IMR-90 (cell line): Measurements from ENCODE around the gene TMEM8B. TPM values are rescaled to one million over a fixed set of nuclear protein-coding genes. Genes with fewer than 3 reads are reported as not detected.

ENCODE experiments used
- ATAC-seq: fragments of 200-7000 bp; cut with Tn5 transposase; 2 replicates; pipeline ENCODE4 v1.9.1; 2020; ENCODE audit warnings: low read depth, mild to moderate bottlenecking, moderate library complexity
- BruUV-seq: library from RNA; stranded (reverse); fragments of 400-500 nt; replicated peaks from 2 replicates; lab custom pipeline; 2021; lab: Mats Ljungman, UMichigan
- CTCF ChIA-PET: fragments of 300-600 bp; formaldehyde crosslinking; extraction: SDS; loops from one replicate; lab custom pipeline; 2021; ENCODE audit warnings: antibody characterized with exemption; lab: Yijun Ruan, JAX
- POLR2A ChIA-PET: fragments of 300-600 bp; sonication (Branson Sonifier 250); formaldehyde crosslinking; loops from one replicate; lab custom pipeline; 2022; ENCODE audit warnings: antibody characterized with exemption; ENCODE audit not compliant: unreplicated experiment; lab: Charles Lee
- DNase-seq: peaks from one replicate; pipeline ENCODE4 v3.0.0; 2013
- H2AFZ ChIP-seq: replicated peaks from 2 replicates; pipeline ENCODE3; 2013; ENCODE audit warnings: low read length, mild to moderate bottlenecking; ENCODE audit not compliant: poor library complexity
- H2AK5ac ChIP-seq: 2 replicates; pipeline ENCODE4 v1.6.1; 2013; ENCODE audit warnings: low read depth, low read length, inconsistent platforms
- H2AK9ac ChIP-seq: replicated peaks from 2 replicates; pipeline ENCODE3; 2013; ENCODE audit warnings: mild to moderate bottlenecking, low read depth, low read length, moderate library complexity; ENCODE audit not compliant: poor library complexity
- H2BK120ac ChIP-seq: 2 replicates; pipeline ENCODE4 v1.6.1; 2013; ENCODE audit warnings: low read depth, low read length, inconsistent platforms
- H2BK15ac ChIP-seq: 3 replicates; pipeline ENCODE4 v1.6.1; 2013; ENCODE audit warnings: low read depth, low read length, inconsistent platforms
- H2BK20ac ChIP-seq: 2 replicates; pipeline ENCODE4 v1.6.1; 2013; ENCODE audit warnings: low read depth, mild to moderate bottlenecking, inconsistent platforms, low read length, moderate library complexity
- H2BK5ac ChIP-seq: 2 replicates; pipeline ENCODE4 v1.6.1; 2013; ENCODE audit warnings: mild to moderate bottlenecking, low read depth, low read length, inconsistent platforms; ENCODE audit not compliant: poor library complexity, severe bottlenecking
- H3K14ac ChIP-seq: replicated peaks from 2 replicates; pipeline ENCODE4 v1.6.1; 2013; ENCODE audit warnings: low read depth, low read length, inconsistent platforms
- H3K18ac ChIP-seq: 2 replicates; pipeline ENCODE4 v1.6.1; 2013; ENCODE audit warnings: low read depth, low read length, control low read depth
- H3K23ac ChIP-seq: 2 replicates; pipeline ENCODE4 v1.6.1; 2013; ENCODE audit warnings: low read depth, low read length, inconsistent platforms
- H3K27ac ChIP-seq: 2 replicates; pipeline ENCODE4 v1.5.1; 2013; ENCODE audit warnings: mild to moderate bottlenecking, control low read depth, low read length; ENCODE audit not compliant: insufficient read depth
- H3K27me3 ChIP-seq: 2 replicates; pipeline ENCODE4 v1.6.1; 2013; ENCODE audit warnings: low read length; ENCODE audit not compliant: control insufficient read depth, insufficient read depth
- H3K36me3 ChIP-seq: 2 replicates; pipeline ENCODE4 v1.6.1; 2013; ENCODE audit warnings: low read length, mixed read lengths; ENCODE audit not compliant: control insufficient read depth, insufficient read depth
- H3K4ac ChIP-seq: 2 replicates; pipeline ENCODE4 v1.6.1; 2013; ENCODE audit warnings: low read depth, low read length, inconsistent platforms
- H3K4me1 ChIP-seq: 2 replicates; pipeline ENCODE4 v1.6.1; 2013; ENCODE audit warnings: low read length, mixed read lengths; ENCODE audit not compliant: control insufficient read depth, insufficient read depth
- H3K4me2 ChIP-seq: 2 replicates; pipeline ENCODE4 v1.6.1; 2013; ENCODE audit warnings: low read depth, mild to moderate bottlenecking, control low read depth, low read length, moderate library complexity
- H3K4me3 ChIP-seq: 2 replicates; pipeline ENCODE4 v1.5.1; 2013; ENCODE audit warnings: low read depth, mild to moderate bottlenecking, control low read depth, low read length, moderate library complexity; ENCODE audit not compliant: insufficient read depth
- H3K56ac ChIP-seq: 2 replicates; pipeline ENCODE4 v1.6.1; 2013; ENCODE audit warnings: low read length, inconsistent platforms; ENCODE audit not compliant: insufficient read depth; ENCODE audit errors: extremely low read depth
- H3K79me1 ChIP-seq, 2 experiments: 2 replicates each; pipeline ENCODE4 v1.6.1; 2013; ENCODE audit warnings: low read length in 2 of 2, inconsistent platforms in 1 of 2, low read depth in 1 of 2
- H3K9ac ChIP-seq: 2 replicates; pipeline ENCODE4 v1.6.1; 2013; ENCODE audit warnings: low read depth, low read length, control low read depth
- H3K9me1 ChIP-seq: 2 replicates; pipeline ENCODE4 v1.6.1; 2013; ENCODE audit warnings: low read length, inconsistent platforms; ENCODE audit not compliant: insufficient read depth
- H3K9me3 ChIP-seq: 2 replicates; pipeline ENCODE4 v1.6.1; 2013; ENCODE audit warnings: low read length; ENCODE audit not compliant: control insufficient read depth, insufficient read depth
- H4K20me1 ChIP-seq: 2 replicates; pipeline ENCODE4 v1.6.1; 2013; ENCODE audit warnings: low read length, inconsistent platforms; ENCODE audit not compliant: insufficient read depth
- H4K5ac ChIP-seq: 2 replicates; pipeline ENCODE4 v1.6.1; 2013; ENCODE audit warnings: mild to moderate bottlenecking, low read depth, low read length, control low read depth
- H4K8ac ChIP-seq, 2 experiments: 2 replicates each; pipeline ENCODE4 v1.6.1; 2013; ENCODE audit warnings: low read depth in 2 of 2, low read length in 2 of 2, control low read depth in 1 of 2, inconsistent platforms in 1 of 2
- H4K91ac ChIP-seq: 2 replicates; pipeline ENCODE4 v1.6.1; 2013; ENCODE audit warnings: low read depth, low read length, inconsistent platforms; ENCODE audit not compliant: insufficient read depth
- BHLHE40 ChIP-seq: fragments of 150-350 bp; IDR thresholded peaks from 2 replicates; pipeline ENCODE4 v1.6.1; 2016; ENCODE audit warnings: mild to moderate bottlenecking, low read depth, low read length
- CEBPB ChIP-seq: IDR thresholded peaks from 2 replicates; pipeline ENCODE4 v1.6.1; 2012; ENCODE audit warnings: low read depth, low read length, improper control_type of control experiment
- CHD1 ChIP-seq: IDR thresholded peaks from 2 replicates; pipeline ENCODE4 v1.6.1; 2012; ENCODE audit warnings: low read depth, low read length, improper control_type of control experiment
- CTCF ChIP-seq: conservative IDR thresholded peaks from 2 replicates; pipeline ENCODE4 v1.5.1; 2012; ENCODE audit warnings: mild to moderate bottlenecking, low read depth, low read length, improper control_type of control experiment
- ELK1 ChIP-seq: fragments of 150-350 bp; IDR thresholded peaks from 2 replicates; pipeline ENCODE4 v1.6.1; 2016; ENCODE audit warnings: low read depth, mild to moderate bottlenecking, low read length, moderate library complexity, borderline replicate concordance
- FOS ChIP-seq: fragments of 150-350 bp; IDR thresholded peaks from 2 replicates; pipeline ENCODE4 v1.6.1; 2016; ENCODE audit warnings: low read depth, low read length
- MAFK ChIP-seq: IDR thresholded peaks from 2 replicates; pipeline ENCODE4 v1.6.1; 2012; ENCODE audit warnings: low read depth, low read length, improper control_type of control experiment
- MAZ ChIP-seq: IDR thresholded peaks from 2 replicates; pipeline ENCODE4 v1.6.1; 2012; ENCODE audit warnings: low read depth, mild to moderate bottlenecking, low read length, improper control_type of control experiment, moderate library complexity, borderline replicate concordance
- MXI1 ChIP-seq: IDR thresholded peaks from 2 replicates; pipeline ENCODE4 v1.6.1; 2012; ENCODE audit warnings: low read depth, mild to moderate bottlenecking, low read length, moderate library complexity, borderline replicate concordance
- NFE2L2 ChIP-seq: fragments of 150-350 bp; IDR thresholded peaks from 2 replicates; pipeline ENCODE4 v1.6.1; 2016; ENCODE audit warnings: low read depth, mild to moderate bottlenecking, low read length
- POLR2A ChIP-seq: IDR thresholded peaks from 2 replicates; pipeline ENCODE4 v1.6.1; 2012; ENCODE audit warnings: mild to moderate bottlenecking, low read depth, low read length
- RAD21 ChIP-seq: IDR thresholded peaks from 2 replicates; pipeline ENCODE4 v1.6.1; 2012; ENCODE audit warnings: low read length, improper control_type of control experiment
- RCOR1 ChIP-seq: IDR thresholded peaks from 2 replicates; pipeline ENCODE4 v1.6.1; 2012; ENCODE audit warnings: mild to moderate bottlenecking, low read length, improper control_type of control experiment; ENCODE audit not compliant: insufficient replicate concordance
- RFX5 ChIP-seq: IDR thresholded peaks from 2 replicates; pipeline ENCODE4 v1.8.0; 2012; ENCODE audit warnings: low read depth, mild to moderate bottlenecking, low read length, moderate library complexity
- SMC3 ChIP-seq: fragments of 150-350 bp; IDR thresholded peaks from 2 replicates; pipeline ENCODE4 v1.6.1; 2016; ENCODE audit warnings: low read depth, mild to moderate bottlenecking, antibody characterized with exemption, low read length, moderate library complexity
- WGBS, 2 experiments: methylation state at CpG; one replicate each; pipeline versions ENCODE4 v1.1.5 to v1.1.7; 2013; ENCODE audit warnings: missing lambda C conversion rate in 2 of 2; ENCODE audit not compliant: insufficient read length in 1 of 2; ENCODE audit errors: extremely low coverage in 2 of 2; 5-methylcytosine and 5-hydroxymethylcytosine counted together
- dilution Hi-C: fragments of 300-500 bp; cut with HindIII; formaldehyde crosslinking; loops from one replicate; pipeline ENCODE4 v1.14.3; 2018; ENCODE audit warnings: low sequenced_read_pairs; ENCODE audit not compliant: unreplicated experiment
- in situ Hi-C: fragments of 300-500 bp; cut with MboI; formaldehyde crosslinking; loops from 3 replicates; pipeline ENCODE4 v1.14.3; 2019; ENCODE audit warnings: low sequenced_read_pairs, inconsistent platforms, mixed read lengths
- intact Hi-C: fragments of 100-400 bp; cut with micrococcal nuclease; formaldehyde crosslinking; loops from 2 replicates; pipeline ENCODE4 v1.10.0; 2022
- polyA plus RNA-seq, 3 experiments: library from polyadenylated mRNA; depleted of rRNA; stranded (reverse); fragments of >200 nt; gene quantifications; 2 replicates each; pipeline ENCODE4 v1.2.3, GENCODE V29; 2012; ENCODE audit warnings: low replicate concordance in 1 of 3
- total RNA-seq: library from RNA; depleted of rRNA; stranded (reverse); fragments of >200 nt; gene quantifications from 2 replicates; pipeline ENCODE4 v1.2.3, GENCODE V29; 2012
- TF ChIP-seq, protein P1 (sequence below): fragments of 150-350 bp; IDR thresholded peaks from 2 replicates; pipeline ENCODE4 v1.6.1; 2017; ENCODE audit warnings: mild to moderate bottlenecking, antibody characterized with exemption, low read length, low read depth

Gene TMEM8B
- total and polyA plus RNA-seq, 2 of the 4 experiments (the other 2 are of a cell fraction): 0.72 to 8.3 TPM

DNA sequence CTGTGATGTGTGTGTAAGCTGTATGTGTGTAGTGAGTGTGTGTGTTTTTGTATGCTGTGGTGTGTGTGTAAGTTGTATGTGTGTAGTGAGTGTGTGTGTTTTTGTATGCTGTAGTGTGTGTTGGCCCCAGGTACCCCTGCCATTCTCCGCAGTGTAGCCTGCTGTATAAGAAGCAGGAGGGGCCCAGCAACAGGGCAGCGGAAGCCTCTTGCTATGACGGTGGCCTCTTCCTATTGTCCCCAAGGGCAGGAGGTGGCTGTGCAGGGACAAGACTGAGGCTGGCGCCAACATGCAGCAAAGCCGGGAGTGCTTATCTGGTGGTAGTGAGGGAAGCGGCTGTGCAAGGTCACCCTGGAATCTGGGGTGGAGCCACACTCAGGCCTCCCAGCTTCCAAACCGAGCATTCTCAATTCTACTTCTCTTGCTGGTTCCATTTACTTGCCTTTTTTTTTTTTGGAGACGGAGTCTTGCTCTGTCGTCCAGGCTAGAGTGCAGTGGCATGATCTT is 85.3 kb downstream of the TMEM8B start:
- no peaks in the 10 kb centered on the region for H3K36me3 ChIP-seq
- no peak overlapping the region for H3K9ac ChIP-seq
- H4K8ac ChIP-seq: peak overlapping the region in 1 of 2 experiments; percentile 65; a peak in 2 of 4 replicates
- H3K56ac ChIP-seq: no peak overlapping the region
- H2AK5ac ChIP-seq: peak overlapping the region; percentile 25
- H3K14ac ChIP-seq: peak overlapping the region; percentile 92
- peaks cover 3% of the 10 kb centered on the region; the same call in 1 of the 2 replicates for H3K9me1 ChIP-seq
- no peak overlapping the region for H4K5ac ChIP-seq
- ChIA-PET POLR2A (interaction anchor here (0.6 kb wide), 1 partner anchor 12 kb away, joined by 3 read pairs; no protein-coding TSS in a partner anchor), CTCF (no interaction called here)
- H3K27ac ChIP-seq: no peak overlapping the region; the same call in 1 of the 2 replicates
- in situ Hi-C loops (no loop called here), intact Hi-C loops (no loop called here), dilution Hi-C loops (no loop called here)
- peak overlapping the region; percentile 91 for H2BK20ac ChIP-seq
- peak overlapping the region; percentile 0; the same call in 1 of the 2 replicates for H4K91ac ChIP-seq
- no peak overlapping the region for H3K4me2 ChIP-seq
- no peak overlapping the region for H3K23ac ChIP-seq
- no peaks in the 10 kb centered on the region for H3K9me3 ChIP-seq
- DNase-seq: peak; percentile 47
- no peak overlapping the region for H3K4me3 ChIP-seq
- peaks cover 6% of the 10 kb centered on the region for H3K4me1 ChIP-seq
- no peaks in the 10 kb centered on the region for H3K27me3 ChIP-seq
- no TSS peak for BruUV-seq
- peak; percentile 64 for ATAC-seq
- no peaks in the 10 kb centered on the region for H4K20me1 ChIP-seq
- peak overlapping the region; percentile 71 for H3K4ac ChIP-seq
- 51% methylated on average over 6 of the region's 9 CpGs; no CpG with 5 or more reads in 1 of the 2 experiments for WGBS, 2 experiments
- peaks cover 0 to 14% of the 10 kb centered on the region in 2 experiments; a peak in 2 of 4 replicates for H3K79me1 ChIP-seq
- H2BK120ac ChIP-seq: peak overlapping the region; percentile 76
- peak overlapping the region; percentile 59 for H2BK5ac ChIP-seq
- TF ChIP-seq, protein P1, sequence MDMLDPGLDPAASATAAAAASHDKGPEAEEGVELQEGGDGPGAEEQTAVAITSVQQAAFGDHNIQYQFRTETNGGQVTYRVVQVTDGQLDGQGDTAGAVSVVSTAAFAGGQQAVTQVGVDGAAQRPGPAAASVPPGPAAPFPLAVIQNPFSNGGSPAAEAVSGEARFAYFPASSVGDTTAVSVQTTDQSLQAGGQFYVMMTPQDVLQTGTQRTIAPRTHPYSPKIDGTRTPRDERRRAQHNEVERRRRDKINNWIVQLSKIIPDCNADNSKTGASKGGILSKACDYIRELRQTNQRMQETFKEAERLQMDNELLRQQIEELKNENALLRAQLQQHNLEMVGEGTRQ: no peak
- TF ChIP-seq CHD1 (no peak), RAD21 (no peak), RCOR1 (no peak), ELK1 (no peak), SMC3 (no peak), BHLHE40 (no peak), MAZ (no peak), RFX5 (no peak), CEBPB (no peak), NFE2L2 (no peak), FOS (no peak), POLR2A (no peak), MXI1 (no peak), CTCF (no peak), MAFK (no peak)
- peak overlapping the region; percentile 87 for H2AK9ac ChIP-seq
- H2BK15ac ChIP-seq: peak overlapping the region; percentile 13; the same call in 2 of the 3 replicates
- no peak overlapping the region for H3K18ac ChIP-seq
- H2AFZ ChIP-seq: peak overlapping the region; percentile 92
